ENCODE measurements around the gene SPTA1.

DNA sequence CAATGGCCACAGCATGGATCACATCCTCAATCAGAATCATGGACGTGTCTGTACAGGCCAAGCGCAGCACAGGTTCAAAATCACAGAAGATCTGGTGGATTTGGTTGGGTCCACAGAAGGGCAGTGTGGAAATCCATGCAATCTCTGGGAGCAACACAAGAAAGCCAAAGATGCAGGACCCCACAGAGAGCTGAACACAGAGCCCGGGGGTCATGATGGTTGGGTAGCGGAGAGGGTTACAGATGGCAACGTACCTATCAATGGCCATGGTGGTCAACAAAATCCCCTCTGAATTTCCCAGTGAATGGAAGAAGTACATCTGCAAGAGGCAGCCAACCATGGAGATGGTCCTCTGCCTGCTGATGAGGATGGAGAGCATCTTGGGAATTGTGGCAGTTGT, 37.9 kb upstream of the SPTA1 start:
- TF ChIP-seq, protein P1, sequence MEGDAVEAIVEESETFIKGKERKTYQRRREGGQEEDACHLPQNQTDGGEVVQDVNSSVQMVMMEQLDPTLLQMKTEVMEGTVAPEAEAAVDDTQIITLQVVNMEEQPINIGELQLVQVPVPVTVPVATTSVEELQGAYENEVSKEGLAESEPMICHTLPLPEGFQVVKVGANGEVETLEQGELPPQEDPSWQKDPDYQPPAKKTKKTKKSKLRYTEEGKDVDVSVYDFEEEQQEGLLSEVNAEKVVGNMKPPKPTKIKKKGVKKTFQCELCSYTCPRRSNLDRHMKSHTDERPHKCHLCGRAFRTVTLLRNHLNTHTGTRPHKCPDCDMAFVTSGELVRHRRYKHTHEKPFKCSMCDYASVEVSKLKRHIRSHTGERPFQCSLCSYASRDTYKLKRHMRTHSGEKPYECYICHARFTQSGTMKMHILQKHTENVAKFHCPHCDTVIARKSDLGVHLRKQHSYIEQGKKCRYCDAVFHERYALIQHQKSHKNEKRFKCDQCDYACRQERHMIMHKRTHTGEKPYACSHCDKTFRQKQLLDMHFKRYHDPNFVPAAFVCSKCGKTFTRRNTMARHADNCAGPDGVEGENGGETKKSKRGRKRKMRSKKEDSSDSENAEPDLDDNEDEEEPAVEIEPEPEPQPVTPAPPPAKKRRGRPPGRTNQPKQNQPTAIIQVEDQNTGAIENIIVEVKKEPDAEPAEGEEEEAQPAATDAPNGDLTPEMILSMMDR (IDR thresholded peaks at IDR 0.05): no peak
- TF ChIP-seq ZFX (IDR thresholded peaks at IDR 0.05; ENCODE audit: borderline replicate concordance): no peak

Measured in 22Rv1 (cell line).